Neural cell (in vitro differentiated cells): Measurements from ENCODE around the gene TMBIM1.

Experiments used
- CTCF ChIP-seq: fragments of 450-650 bp; IDR thresholded peaks from 2 replicates; pipeline ENCODE4 v1.5.1; 2014; ENCODE audit warnings: antibody characterized with exemption, mild to moderate bottlenecking, moderate library complexity; ENCODE audit not compliant: poor library complexity, severe bottlenecking
- EP300 ChIP-seq: fragments of 450-650 bp; conservative IDR thresholded peaks from 2 replicates; pipeline ENCODE4 v1.6.1; 2014; ENCODE audit warnings: antibody characterized with exemption, mild to moderate bottlenecking, moderate library complexity; ENCODE audit not compliant: poor library complexity, severe bottlenecking
- EZH2 ChIP-seq: fragments of 200-600, 300-800 bp; shearing (Covaris generic), sonication (generic); IDR thresholded peaks from 2 replicates; pipeline ENCODE4 v1.6.1; 2014; ENCODE audit warnings: antibody characterized with exemption, low read length, borderline replicate concordance, mild to moderate bottlenecking; ENCODE audit not compliant: insufficient read depth, poor library complexity, severe bottlenecking
- MXI1 ChIP-seq: fragments of 450-650 bp; conservative IDR thresholded peaks from 2 replicates; pipeline ENCODE4 v1.6.1; 2014; ENCODE audit warnings: antibody characterized with exemption, mild to moderate bottlenecking; ENCODE audit not compliant: poor library complexity, severe bottlenecking
- POLR2AphosphoS5 ChIP-seq: IDR thresholded peaks from 2 replicates; pipeline ENCODE4 v1.6.1; 2012
- RAD21 ChIP-seq: fragments of 450-650 bp; conservative IDR thresholded peaks from 2 replicates; pipeline ENCODE4 v1.6.1; 2014; ENCODE audit warnings: antibody characterized with exemption, mild to moderate bottlenecking, moderate library complexity
- REST ChIP-seq: IDR thresholded peaks from 2 replicates; pipeline ENCODE4 v1.6.1; 2012; ENCODE audit warnings: borderline replicate concordance
- SMC3 ChIP-seq: fragments of 450-650 bp; conservative IDR thresholded peaks from 2 replicates; pipeline ENCODE4 v1.6.1; 2014; ENCODE audit warnings: antibody characterized with exemption, mild to moderate bottlenecking, moderate library complexity; ENCODE audit not compliant: poor library complexity
- TAF1 ChIP-seq: IDR thresholded peaks from 2 replicates; pipeline ENCODE4 v1.6.1; 2012; ENCODE audit warnings: low read depth

GRCh38 chr2:218259099-218259961 lies 33.0 kb downstream of the TMBIM1 start:
- TF ChIP-seq CTCF (no peak), POLR2AphosphoS5 (no peak), EP300 (no peak), MXI1 (no peak), REST (no peak), EZH2 (no peak), SMC3 (no peak), RAD21 (no peak), TAF1 (no peak)
